Myocyte (in vitro differentiated cells): ENCODE data around the gene LCNL1. TPM values are rescaled to one million over a fixed set of nuclear protein-coding genes. Genes with fewer than 3 reads are reported as not detected.

Experiments
- DNase-seq: peaks from one replicate; pipeline ENCODE4 v3.0.0-alpha.2; 2012; ENCODE audit warnings: low read depth
- total RNA-seq: library from RNA; depleted of rRNA; stranded (reverse); fragments of >200 nt; gene quantifications from 2 replicates; pipeline ENCODE4 v1.2.3, GENCODE V29; 2014

The LCNL1 gene
- total RNA-seq, 1 donor from 2014 or later = 5.0 TPM

- no peak for DNase-seq
Measured at GRCh38 chr9:137008312-137008711, 25.5 kb downstream of the LCNL1 start.

DNA sequence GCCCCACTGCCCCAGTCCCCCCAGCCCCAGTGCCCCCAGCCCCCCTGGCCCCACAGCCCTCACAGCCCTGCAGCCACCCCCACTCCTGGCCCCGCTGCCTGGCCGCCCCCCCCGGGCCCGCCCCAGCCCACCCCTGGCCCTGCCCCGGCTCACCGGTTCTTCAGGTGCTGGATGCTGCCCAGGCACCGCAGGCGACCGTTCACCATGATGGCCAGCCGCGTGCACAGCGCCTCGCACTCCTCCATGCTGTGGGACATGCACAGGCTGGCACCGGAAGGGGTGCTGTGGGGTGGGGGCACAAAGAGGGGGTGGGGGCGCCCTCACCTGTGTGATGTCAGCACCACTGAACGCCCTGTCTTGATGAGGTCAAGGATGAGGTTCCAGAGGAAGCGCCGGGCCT lies 26.4 kb downstream of the LCNL1 start:
- no peak for DNase-seq

DNA sequence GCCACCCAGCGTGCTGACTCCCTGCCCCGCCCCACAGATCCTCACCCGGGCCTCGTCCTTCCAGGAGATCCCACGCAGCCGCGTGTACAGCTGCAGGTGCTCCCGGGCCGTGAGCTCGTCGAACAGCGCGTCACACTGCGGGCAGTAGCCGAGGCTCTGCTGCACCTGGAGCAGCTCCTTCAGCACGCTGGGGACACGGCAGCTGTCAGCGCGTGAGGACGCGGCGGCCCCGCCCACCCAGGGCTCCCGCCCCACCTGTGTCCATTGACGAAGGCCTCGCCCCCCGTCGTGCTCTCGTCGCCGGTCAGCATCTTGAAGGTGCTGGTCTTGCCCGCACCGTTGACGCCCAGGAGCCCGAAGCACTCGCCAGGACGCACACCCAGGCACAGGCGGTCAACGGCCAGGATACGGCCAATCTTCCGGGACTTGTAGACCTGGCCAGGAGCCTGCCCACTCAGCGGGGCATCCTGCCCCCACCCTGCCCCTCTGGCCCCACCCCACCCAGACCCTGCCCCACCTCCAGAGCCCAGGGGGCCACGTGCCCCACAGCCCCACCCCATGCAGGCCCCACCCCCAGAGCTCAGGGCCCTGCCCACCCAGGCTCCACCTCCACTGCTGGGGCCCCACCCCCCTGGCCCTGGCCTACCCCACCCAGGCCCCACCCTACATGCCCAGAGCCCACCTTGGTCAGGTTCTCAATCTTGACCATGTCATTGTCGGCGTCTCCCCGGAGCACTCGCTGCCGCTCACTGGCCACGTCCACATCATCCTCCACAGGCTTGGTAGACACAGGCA lies 27.3 kb downstream of the LCNL1 start:
- no peak for DNase-seq

- no peak for DNase-seq
Measured at GRCh38 chr9:137011156-137011555, 28.4 kb downstream of the LCNL1 start.

- DNase-seq = no peak
Measured at GRCh38 chr9:137011907-137012675, 29.3 kb downstream of the LCNL1 start.

DNA sequence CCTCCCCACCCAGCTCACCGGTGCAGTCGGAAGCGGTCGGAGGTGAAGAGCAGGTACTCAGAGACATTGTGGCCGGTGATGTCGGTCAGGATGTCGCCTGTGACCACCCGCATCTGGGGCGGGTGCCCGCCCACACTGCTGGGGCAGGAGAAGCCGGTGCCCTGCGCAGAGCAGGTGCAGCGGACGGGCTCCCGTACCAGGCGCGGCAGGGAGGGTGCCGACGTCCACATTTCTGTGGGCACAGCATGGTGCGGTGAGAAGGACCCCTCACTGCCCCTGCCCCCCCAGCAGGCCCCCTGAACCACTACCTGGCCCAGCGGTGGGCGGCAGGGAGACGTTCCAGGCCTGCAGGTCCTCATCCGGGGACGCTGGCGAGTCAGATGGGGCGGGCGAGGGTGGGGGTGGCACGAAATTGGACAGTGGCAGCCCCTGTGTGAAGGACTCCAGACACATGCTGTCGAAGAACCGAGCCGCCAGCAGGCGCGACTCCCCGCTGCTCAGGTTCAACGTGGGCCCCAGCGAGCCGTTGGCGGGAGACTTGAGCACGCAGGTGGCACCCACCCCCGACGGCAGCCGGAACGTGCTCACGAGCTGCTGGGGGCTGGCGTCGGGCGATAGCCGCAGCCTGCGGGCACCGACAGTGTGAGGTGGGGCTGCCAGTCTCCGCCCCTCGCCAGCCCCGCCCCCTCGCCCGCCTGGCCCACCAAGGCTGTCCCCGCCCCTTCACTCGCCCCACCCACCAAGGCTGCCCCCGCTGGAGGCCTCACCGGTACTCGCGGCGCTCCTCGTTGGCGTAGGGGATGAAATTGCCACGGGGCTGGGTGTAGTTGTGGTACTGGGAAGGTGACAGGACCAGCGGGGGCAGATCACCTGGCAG lies 30.1 kb downstream of the LCNL1 start:
- DNase-seq = no peak

GRCh38 chr9:137013571-137013940 lies 30.8 kb downstream of the LCNL1 start:
- no peak for DNase-seq

DNA sequence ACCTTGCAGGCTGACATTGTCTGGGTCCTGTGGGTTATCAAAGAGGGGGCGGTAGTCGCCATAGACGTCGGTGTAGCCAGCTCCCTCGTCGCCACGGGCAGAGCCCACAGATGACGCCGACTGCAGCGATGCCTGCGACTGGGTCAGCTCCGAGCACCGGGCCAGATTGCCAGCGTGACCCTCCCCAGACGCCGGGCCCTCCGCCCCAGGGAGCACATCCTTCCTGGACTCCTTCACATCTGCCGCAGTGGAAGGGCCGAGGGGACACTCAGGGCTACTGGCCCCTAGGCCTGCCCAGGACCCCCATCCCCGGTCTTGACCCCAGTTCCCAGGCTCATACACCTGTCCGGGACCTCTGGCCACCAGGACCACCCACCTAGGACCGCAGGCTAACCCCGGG lies 31.4 kb downstream of the LCNL1 start:
- DNase-seq = no peak

- no peak for DNase-seq
Measured at GRCh38 chr9:137014776-137015539, 32.2 kb downstream of the LCNL1 start.

DNA sequence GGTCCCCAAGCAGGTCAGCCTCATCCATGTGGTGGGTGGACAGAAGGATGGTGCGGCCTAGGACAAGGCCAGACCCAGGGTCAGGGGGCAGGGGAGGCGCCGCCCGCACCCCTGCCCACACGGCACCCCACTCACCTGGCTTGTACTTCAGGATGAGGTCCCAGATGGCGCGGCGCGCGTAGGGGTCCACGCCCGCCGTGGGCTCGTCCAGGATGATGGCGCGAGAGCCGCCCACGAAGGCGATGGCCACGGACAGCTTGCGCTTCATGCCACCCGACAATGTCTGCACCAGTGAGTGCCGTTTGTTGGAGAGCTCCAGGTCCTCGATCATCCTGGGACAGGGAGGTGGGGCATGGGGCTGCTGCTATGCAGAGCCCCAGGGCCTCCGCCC lies 32.7 kb downstream of the LCNL1 start:
- no peak for DNase-seq

GRCh38 chr9:137015976-137016375 lies 33.2 kb downstream of the LCNL1 start:
- DNase-seq = no peak

DNA sequence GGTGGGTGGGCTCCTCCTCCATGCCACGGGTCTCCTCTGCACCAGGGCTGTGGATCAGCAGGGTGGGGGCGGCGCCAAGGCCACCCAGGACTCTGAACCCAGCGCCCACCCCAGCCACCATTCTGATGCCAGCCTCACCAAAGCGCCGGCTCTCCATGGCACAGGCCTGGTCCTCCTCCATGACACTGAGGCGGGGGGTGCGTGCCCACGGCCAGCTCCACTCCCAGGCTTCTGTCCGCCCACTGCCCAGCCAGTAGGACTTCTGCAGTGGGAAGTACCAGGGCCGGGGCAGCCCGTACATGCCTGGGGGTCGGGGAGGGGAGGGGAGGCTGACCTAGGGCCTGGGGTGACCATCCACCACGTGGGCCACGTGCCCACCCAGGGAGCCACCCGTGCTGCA lies 33.6 kb downstream of the LCNL1 start:
- no peak for DNase-seq

GRCh38 chr9:137017071-137017470 lies 34.3 kb downstream of the LCNL1 start:
- no peak for DNase-seq

- DNase-seq = no peak
Measured at GRCh38 chr9:137017791-137018497, 35.2 kb downstream of the LCNL1 start.

DNA sequence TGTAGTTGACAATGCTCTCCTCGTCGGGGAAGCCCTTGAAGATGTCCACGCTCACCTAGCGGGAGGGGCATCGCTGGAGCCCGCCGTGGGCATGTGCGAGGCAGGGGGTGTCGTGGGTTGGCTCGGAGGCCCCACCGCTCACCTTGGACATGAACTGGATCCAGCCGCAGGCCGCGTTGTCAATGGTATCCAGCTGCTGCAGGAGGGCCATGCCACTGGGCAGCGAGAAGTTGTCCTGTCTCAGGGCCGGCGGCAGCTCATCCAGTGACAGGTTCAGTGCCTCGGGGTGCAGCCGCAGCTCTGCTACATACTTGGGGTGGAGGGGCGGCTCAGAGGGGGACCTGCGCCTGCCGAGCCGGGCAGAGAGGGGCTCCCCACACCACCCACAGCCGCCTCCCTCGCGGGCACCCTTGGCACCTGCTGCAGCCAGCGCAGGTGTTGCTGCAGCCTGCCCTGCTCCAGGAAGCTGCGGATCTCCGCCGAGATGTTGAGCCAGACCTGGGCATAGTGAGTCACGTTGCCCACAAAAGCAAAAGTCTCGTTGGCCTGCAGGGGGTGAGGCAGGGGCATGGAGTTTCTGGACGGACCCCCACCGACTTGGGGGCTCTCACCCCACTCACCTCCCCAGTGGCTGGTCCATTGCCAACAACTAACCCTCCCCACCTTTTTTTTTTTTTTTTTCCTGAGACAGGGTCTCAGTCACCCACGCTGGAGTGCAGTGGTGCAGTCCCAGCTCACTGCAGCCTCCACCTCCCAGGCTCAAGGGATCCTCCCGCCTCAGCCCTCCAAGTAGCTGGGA lies 36.2 kb downstream of the LCNL1 start:
- no peak for DNase-seq

GRCh38 chr9:137019891-137020683 lies 37.3 kb downstream of the LCNL1 start:
- no peak for DNase-seq

GRCh38 chr9:137020771-137021567 lies 38.2 kb downstream of the LCNL1 start:
- DNase-seq = no peak

DNA sequence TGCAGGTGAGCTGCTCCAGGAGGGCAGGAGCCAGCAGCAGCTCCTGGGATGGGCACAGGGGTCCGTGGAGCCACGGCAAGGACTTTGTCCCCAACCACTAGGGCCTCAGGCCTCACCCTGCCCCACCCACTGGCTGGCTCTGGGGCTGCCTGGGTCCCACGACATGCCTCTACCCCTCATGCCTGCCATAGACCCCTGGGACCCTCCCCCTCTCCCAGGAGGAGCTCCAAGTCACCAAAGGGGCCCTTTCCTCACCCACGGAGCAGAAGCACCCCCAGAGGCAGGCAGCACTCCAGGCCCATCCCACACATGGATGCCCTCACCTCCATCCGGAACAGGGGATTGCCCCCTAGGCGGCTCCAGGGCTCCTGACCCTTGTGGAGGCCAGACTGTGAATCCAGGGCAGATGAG lies 38.8 kb downstream of the LCNL1 start:
- no peak for DNase-seq
